GM12873 (cell line): ENCODE results near the gene EPHA10.

Experiments
- TF ChIP-seq, protein P1 (sequence below): IDR thresholded peaks from 2 replicates; pipeline ENCODE4 v1.5.1; 2012; ENCODE audit warnings: low read depth, mild to moderate bottlenecking, moderate library complexity, low read length, control low read depth; ENCODE audit not compliant: insufficient read depth; ENCODE audit errors: missing control alignments

Gene EPHA10

GRCh38 chr1:37716321-37716720 lies 48.6 kb downstream of the EPHA10 start:
- TF ChIP-seq, protein P1, sequence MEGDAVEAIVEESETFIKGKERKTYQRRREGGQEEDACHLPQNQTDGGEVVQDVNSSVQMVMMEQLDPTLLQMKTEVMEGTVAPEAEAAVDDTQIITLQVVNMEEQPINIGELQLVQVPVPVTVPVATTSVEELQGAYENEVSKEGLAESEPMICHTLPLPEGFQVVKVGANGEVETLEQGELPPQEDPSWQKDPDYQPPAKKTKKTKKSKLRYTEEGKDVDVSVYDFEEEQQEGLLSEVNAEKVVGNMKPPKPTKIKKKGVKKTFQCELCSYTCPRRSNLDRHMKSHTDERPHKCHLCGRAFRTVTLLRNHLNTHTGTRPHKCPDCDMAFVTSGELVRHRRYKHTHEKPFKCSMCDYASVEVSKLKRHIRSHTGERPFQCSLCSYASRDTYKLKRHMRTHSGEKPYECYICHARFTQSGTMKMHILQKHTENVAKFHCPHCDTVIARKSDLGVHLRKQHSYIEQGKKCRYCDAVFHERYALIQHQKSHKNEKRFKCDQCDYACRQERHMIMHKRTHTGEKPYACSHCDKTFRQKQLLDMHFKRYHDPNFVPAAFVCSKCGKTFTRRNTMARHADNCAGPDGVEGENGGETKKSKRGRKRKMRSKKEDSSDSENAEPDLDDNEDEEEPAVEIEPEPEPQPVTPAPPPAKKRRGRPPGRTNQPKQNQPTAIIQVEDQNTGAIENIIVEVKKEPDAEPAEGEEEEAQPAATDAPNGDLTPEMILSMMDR, result no peak

GRCh38 chr1:37714689-37715088 lies 50.2 kb downstream of the EPHA10 start:
- TF ChIP-seq, protein P1, result no peak

DNA sequence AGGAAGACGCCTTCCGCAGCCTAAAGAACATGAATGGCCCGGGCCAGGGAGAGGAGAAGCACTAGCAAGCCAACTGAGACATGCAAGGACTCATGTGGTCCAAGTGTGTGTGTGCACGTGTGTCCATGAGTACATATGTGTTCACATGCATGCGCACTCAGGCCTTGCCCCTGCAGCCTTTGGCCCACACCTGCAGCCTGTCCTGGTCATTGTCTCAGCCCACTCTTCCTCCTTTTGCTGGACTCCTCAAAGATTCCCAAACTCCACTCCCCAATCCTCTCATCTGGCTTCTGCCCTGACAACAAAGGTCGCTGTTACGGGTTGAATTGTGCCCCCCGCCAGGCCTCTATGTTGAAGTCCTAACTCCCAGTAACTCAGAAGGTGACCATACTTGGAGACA lies 50.7 kb downstream of the EPHA10 start:
- TF ChIP-seq, protein P1, result no peak

DNA sequence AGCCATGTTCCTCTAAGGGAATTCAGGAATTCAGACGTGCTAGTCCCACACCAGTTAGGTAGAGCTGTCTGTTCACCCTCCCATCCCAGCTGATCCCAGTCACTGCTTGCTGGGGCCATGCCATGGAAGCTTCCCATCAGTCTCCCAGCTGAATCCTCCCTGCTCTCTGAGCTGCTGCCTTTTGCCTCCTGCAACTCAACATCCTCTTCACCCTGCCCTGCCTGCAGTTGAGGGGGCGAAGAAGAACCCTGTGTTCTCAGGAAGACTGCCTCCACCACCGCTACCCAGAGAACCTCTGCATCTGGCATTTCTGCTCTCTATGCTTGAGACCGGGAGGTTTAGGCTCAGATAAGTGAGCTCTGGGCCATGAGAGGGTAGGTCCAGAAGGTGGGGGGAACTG lies 56.4 kb downstream of the EPHA10 start:
- TF ChIP-seq, protein P1, result no peak

GRCh38 chr1:37705399-37705798 lies 59.5 kb downstream of the EPHA10 start:
- TF ChIP-seq, protein P1, result no peak

DNA sequence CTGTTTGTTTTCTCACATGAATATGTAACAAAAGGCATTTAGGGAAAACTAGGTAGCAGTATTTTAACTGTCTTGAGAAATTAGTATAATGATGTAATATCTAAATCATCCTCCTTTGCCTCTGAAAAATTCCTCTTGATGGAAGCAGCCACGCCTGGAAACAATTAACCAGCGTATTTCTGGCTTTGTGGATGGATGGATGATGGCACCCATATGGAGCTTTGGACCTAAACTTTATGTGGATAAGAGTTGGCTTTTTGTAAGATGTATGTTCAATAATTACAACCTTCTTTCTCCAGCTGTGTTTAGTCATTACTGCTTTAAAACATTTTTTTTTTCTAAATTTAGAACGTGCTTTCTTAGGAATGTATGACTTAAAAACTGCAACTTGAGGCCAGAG lies 60.0 kb downstream of the EPHA10 start:
- TF ChIP-seq, protein P1, result no peak

GRCh38 chr1:37703061-37703460 lies 61.9 kb downstream of the EPHA10 start:
- TF ChIP-seq, protein P1, result no peak

GRCh38 chr1:37701051-37701450 lies 63.9 kb downstream of the EPHA10 start:
- TF ChIP-seq, protein P1, result no peak
